ENCODE measurements around the gene TMEM237. TPM values are rescaled to one million over a fixed set of nuclear protein-coding genes. Genes with fewer than 3 reads are reported as not detected.

Gene TMEM237
- 26.0 and 27.7 TPM in 2 replicates for total RNA-seq

DNA sequence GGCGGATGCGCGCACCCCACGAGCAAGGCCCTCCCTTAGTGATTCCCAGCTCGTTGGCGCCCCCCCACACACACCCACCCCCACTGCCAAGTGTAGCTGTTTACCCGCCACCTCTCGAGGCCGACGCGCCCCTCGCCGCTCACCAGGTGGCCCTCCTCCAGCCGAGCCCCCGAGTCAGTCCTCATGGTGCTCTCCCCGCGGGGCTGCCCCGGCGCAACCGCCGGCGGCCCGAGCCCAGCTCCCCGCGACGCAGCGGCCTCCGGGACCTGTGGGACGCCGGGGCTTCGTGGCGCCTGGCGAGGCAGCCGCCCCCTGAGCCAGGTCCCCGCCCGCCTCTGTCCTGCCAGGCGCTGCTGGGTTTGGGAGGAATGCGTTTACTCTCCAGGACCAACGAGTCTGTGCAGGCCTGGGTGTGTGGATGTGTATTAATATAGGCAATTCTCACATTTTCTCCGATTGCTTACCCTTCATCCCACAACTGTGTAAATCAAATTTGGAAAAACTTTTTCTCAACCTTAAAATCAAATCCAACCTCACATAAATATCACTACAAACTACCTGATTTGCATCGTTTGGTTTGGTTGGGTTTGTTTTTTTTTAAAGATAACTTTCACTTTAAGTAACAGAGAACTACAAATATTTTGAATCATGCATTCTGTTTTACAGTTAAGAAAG lies at the start of gene TMEM237:
TSS of gene TMEM237 (minus strand) at position 288 of the 675 bp plus-strand sequence. CDS start at position 185, 103 bp downstream.

Other genes with a start within 250 kb of the TMEM237 start
- gene TRAK2, start 192.0 kb downstream of the TMEM237 start, total RNA-seq: 32.4 and 36.8 TPM in 2 replicates
- gene STRADB, start 191.8 kb downstream of the TMEM237 start, total RNA-seq: 37.1 and 44.5 TPM in 2 replicates
- gene MPP4, start 55.1 kb upstream of the TMEM237 start, total RNA-seq: 0.65 and 1.1 TPM in 2 replicates
- gene ALS2, start 137.4 kb upstream of the TMEM237 start, total RNA-seq: 22.3 and 30.0 TPM in 2 replicates
- 6.6 and 8.5 TPM in 2 replicates for gene CDK15, start 163.0 kb upstream of the TMEM237 start, total RNA-seq